PC-9 (cell line): ENCODE data around the gene ZKSCAN8. TPM values are rescaled to one million over a fixed set of nuclear protein-coding genes. Genes with fewer than 3 reads are reported as not detected.

Source experiments
- BruUV-seq: library from RNA; stranded (reverse); fragments of 400-500 nt; replicated peaks from 2 replicates; lab custom pipeline; 2021; lab: Mats Ljungman, UMichigan
- CTCF ChIA-PET: fragments of 300-600 bp; sonication (Branson Sonifier 250); formaldehyde crosslinking; loops from one replicate; lab custom pipeline; 2022; ENCODE audit warnings: antibody characterized with exemption; lab: Charles Lee
- POLR2A ChIA-PET: fragments of 300-600 bp; sonication (Branson Sonifier 250); formaldehyde crosslinking; loops from one replicate; lab custom pipeline; 2022; ENCODE audit warnings: antibody characterized with exemption; ENCODE audit not compliant: unreplicated experiment; lab: Charles Lee
- DNase-seq, 2 experiments: peaks; one replicate each; pipeline versions ENCODE4 v3.0.0 to v3.0.0-alpha.2; 2015 to 2022; ENCODE audit warnings: mixed read lengths in 1 of 2
- H2AFZ ChIP-seq: fragments of 200-600 bp; sonication (generic); 2 replicates; pipeline ENCODE4 v1.8.1; 2017; ENCODE audit warnings: antibody characterized with exemption
- H3F3A ChIP-seq: fragments of 200-600 bp; sonication (generic); 2 replicates; pipeline ENCODE4 v1.8.1; 2017; ENCODE audit warnings: antibody characterized with exemption, mild to moderate bottlenecking, low read depth; ENCODE audit not compliant: insufficient read depth
- H3K27ac ChIP-seq: fragments of 200-600 bp; sonication (generic); 2 replicates; pipeline ENCODE4 v1.6.1; 2016; ENCODE audit warnings: mixed run types
- H3K27me3 ChIP-seq: fragments of 200-600 bp; sonication (generic); 2 replicates; pipeline ENCODE4 v1.6.1; 2016; ENCODE audit warnings: low read depth, mixed run types; ENCODE audit not compliant: insufficient read depth
- H3K36me3 ChIP-seq: fragments of 200-600 bp; sonication (generic); 2 replicates; pipeline ENCODE4 v1.6.1; 2016; ENCODE audit warnings: low read depth, mixed run types
- H3K4me1 ChIP-seq: fragments of 200-600 bp; sonication (generic); replicated peaks from 2 replicates; pipeline ENCODE4 v1.6.1; 2016; ENCODE audit warnings: mixed run types; ENCODE audit not compliant: insufficient read depth
- H3K4me2 ChIP-seq: fragments of 200-600 bp; sonication (generic); 2 replicates; pipeline ENCODE4 v1.6.1; 2017; ENCODE audit warnings: mixed run types
- H3K4me3 ChIP-seq: fragments of 200-600 bp; sonication (generic); 2 replicates; pipeline ENCODE4 v1.6.1; 2016; ENCODE audit warnings: mixed run types
- H3K79me2 ChIP-seq: fragments of 200-600 bp; sonication (generic); 2 replicates; pipeline ENCODE4 v1.6.1; 2017; ENCODE audit warnings: low read depth, mixed run types
- H3K9me2 ChIP-seq: fragments of 200-600 bp; sonication (generic); 2 replicates; pipeline ENCODE4 v1.8.1; 2017; ENCODE audit warnings: mild to moderate bottlenecking; ENCODE audit not compliant: insufficient read depth
- H3K9me3 ChIP-seq: fragments of 200-600 bp; sonication (generic); 2 replicates; pipeline ENCODE4 v1.8.1; 2016; ENCODE audit warnings: low read depth; ENCODE audit not compliant: insufficient read depth
- H4K20me1 ChIP-seq: fragments of 200-600 bp; sonication (generic); 2 replicates; pipeline ENCODE4 v1.8.1; 2017; ENCODE audit not compliant: insufficient read depth
- EZH2 ChIP-seq: fragments of 200-600 bp; sonication (generic); IDR thresholded peaks from 2 replicates; pipeline ENCODE4 v1.8.0; 2017; ENCODE audit warnings: antibody characterized with exemption, low read depth
- intact Hi-C: fragments of 100-400 bp; cut with micrococcal nuclease; formaldehyde crosslinking; loops from one replicate; pipeline ENCODE4 v1.10.0; 2022; ENCODE audit not compliant: unreplicated experiment
- total RNA-seq: library from RNA; stranded (reverse); gene quantifications from 2 replicates; pipeline ENCODE4 v1.2.3, GENCODE V29; 2021
- TF ChIP-seq, protein P1 (sequence below): fragments of 200-600 bp; sonication (generic); conservative IDR thresholded peaks from 2 replicates; pipeline ENCODE4 v1.6.1; 2017; ENCODE audit warnings: mixed run types, antibody characterized with exemption, mild to moderate bottlenecking, moderate library complexity

ZKSCAN8 gene
- total RNA-seq, 1 experiment from 2014 or later, result 31.5 TPM

GRCh38 chr6:28203201-28203600 is 61.5 kb downstream of the ZKSCAN8 start:
- Histone ChIP-seq H3K4me1 (no peaks in the 10 kb centered on the region), H3K36me3 (no peaks in the 10 kb centered on the region), H3K79me2 (no peaks in the 10 kb centered on the region), H3K9me3 (0 out of 2 replicates have a peak, but pooled peaks cover 2% of the 10 kb centered on the region), H4K20me1 (no peaks in the 10 kb centered on the region), H3K4me2 (no peak overlapping the region), H3K27me3 (peaks cover 23% of the 10 kb centered on the region), H3K9me2 (no peaks in the 10 kb centered on the region), H3K27ac (no peak overlapping the region), H3K4me3 (no peak overlapping the region), H3F3A (no peaks in the 10 kb centered on the region), H2AFZ (no peak overlapping the region)
- intact Hi-C loops, result no loop called here
- no peak for DNase-seq
- no TSS peak for BruUV-seq
- CTCF ChIA-PET, result no interaction called here
- POLR2A ChIA-PET, result no interaction called here
- TF ChIP-seq, protein P1, sequence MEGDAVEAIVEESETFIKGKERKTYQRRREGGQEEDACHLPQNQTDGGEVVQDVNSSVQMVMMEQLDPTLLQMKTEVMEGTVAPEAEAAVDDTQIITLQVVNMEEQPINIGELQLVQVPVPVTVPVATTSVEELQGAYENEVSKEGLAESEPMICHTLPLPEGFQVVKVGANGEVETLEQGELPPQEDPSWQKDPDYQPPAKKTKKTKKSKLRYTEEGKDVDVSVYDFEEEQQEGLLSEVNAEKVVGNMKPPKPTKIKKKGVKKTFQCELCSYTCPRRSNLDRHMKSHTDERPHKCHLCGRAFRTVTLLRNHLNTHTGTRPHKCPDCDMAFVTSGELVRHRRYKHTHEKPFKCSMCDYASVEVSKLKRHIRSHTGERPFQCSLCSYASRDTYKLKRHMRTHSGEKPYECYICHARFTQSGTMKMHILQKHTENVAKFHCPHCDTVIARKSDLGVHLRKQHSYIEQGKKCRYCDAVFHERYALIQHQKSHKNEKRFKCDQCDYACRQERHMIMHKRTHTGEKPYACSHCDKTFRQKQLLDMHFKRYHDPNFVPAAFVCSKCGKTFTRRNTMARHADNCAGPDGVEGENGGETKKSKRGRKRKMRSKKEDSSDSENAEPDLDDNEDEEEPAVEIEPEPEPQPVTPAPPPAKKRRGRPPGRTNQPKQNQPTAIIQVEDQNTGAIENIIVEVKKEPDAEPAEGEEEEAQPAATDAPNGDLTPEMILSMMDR, result no peak
- no peak for TF ChIP-seq EZH2

DNA sequence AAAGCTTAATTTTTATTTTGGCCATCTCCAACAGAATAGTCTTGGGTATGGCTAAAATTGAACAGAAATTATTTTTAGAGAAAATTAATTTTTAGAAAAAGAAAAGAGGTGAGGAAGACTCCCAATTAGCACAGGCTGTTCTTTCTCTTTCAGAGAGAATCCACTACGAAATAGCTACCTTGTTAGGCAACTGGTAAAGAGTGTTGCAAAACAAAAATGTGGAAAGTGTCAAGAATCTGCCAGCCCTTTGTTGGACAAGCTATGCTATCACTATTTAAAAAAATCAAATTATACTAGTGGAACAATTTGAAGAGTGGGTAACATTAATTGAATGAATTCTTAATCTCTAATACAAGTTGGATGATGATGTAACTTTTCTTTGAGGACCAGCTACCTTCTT is 64.2 kb downstream of the ZKSCAN8 start:
- Histone ChIP-seq H3F3A (peaks cover 4% of the 10 kb centered on the region; the same call in 1 of the 2 replicates), H3K4me3 (no peak overlapping the region), H3K4me2 (no peak overlapping the region), H3K9me2 (no peaks in the 10 kb centered on the region), H3K4me1 (peaks cover 2% of the 10 kb centered on the region), H4K20me1 (no peaks in the 10 kb centered on the region), H3K79me2 (no peaks in the 10 kb centered on the region), H3K9me3 (no peaks in the 10 kb centered on the region), H3K27me3 (peaks cover 16% of the 10 kb centered on the region), H3K27ac (no peak overlapping the region), H3K36me3 (no peaks in the 10 kb centered on the region), H2AFZ (no peak overlapping the region)
- intact Hi-C loops, result no loop called here
- CTCF ChIA-PET, result no interaction called here
- DNase-seq, result no peak
- TF ChIP-seq, protein P1, result no peak
- no peak for TF ChIP-seq EZH2
- BruUV-seq, result no TSS peak
- POLR2A ChIA-PET, result no interaction called here

GRCh38 chr6:28206527-28206926 is 64.8 kb downstream of the ZKSCAN8 start:
- Histone ChIP-seq H3K9me2 (no peaks in the 10 kb centered on the region), H3K9me3 (no peaks in the 10 kb centered on the region), H4K20me1 (no peaks in the 10 kb centered on the region), H2AFZ (no peak overlapping the region), H3K4me1 (peaks cover 8% of the 10 kb centered on the region), H3F3A (peaks cover 10% of the 10 kb centered on the region), H3K27ac (no peak overlapping the region), H3K4me3 (no peak overlapping the region), H3K36me3 (no peaks in the 10 kb centered on the region), H3K79me2 (no peaks in the 10 kb centered on the region), H3K27me3 (peaks cover 16% of the 10 kb centered on the region), H3K4me2 (no peak overlapping the region)
- BruUV-seq, result no TSS peak
- intact Hi-C loops, result no loop called here
- CTCF ChIA-PET, result no interaction called here
- DNase-seq, result no peak
- no peak for TF ChIP-seq EZH2
- POLR2A ChIA-PET, result no interaction called here
